Muscle layer of colon (tissue), 2 donors: ENCODE data around the gene PRRT1B.
"Not testable (repeated sequence)": the region's sequence is repeated elsewhere in the genome, so short reads cannot be mapped to it uniquely, and the experiment has no call there.

ENCODE experiments used
- H3K27ac ChIP-seq: one replicate; pipeline ENCODE4 v1.7.0; 2013; ENCODE audit warnings: low read depth, mild to moderate bottlenecking, low read length, moderate library complexity
- H3K27me3 ChIP-seq, 2 donors: one replicate each; pipeline ENCODE4 v1.7.0; 2013; ENCODE audit warnings: low read length in 2 of 2, mild to moderate bottlenecking in 2 of 2; ENCODE audit not compliant: insufficient read depth in 2 of 2, control insufficient read depth in 1 of 2
- H3K36me3 ChIP-seq: one replicate; pipeline ENCODE4 v1.7.0; 2013; ENCODE audit warnings: mild to moderate bottlenecking, low read length; ENCODE audit not compliant: insufficient read depth
- H3K4me1 ChIP-seq: one replicate; pipeline ENCODE4 v1.7.0; 2013; ENCODE audit warnings: mild to moderate bottlenecking, low read length; ENCODE audit not compliant: insufficient read depth
- H3K4me3 ChIP-seq, 2 donors: one replicate each; pipeline ENCODE4 v1.7.0; 2013; ENCODE audit warnings: low read length in 2 of 2, low read depth in 1 of 2, mild to moderate bottlenecking in 1 of 2, moderate library complexity in 1 of 2
- H3K9ac ChIP-seq: one replicate; pipeline ENCODE4 v1.7.0; 2013; ENCODE audit warnings: low read length
- H3K9me3 ChIP-seq: one replicate; pipeline ENCODE4 v1.7.0; 2013; ENCODE audit warnings: mild to moderate bottlenecking, low read length
- donor health status: abdominal sarcoma.
- donor health status: Adenocarcinoma of cecum.

Gene PRRT1B

GRCh38 chr9:131511880-131512279 lies 33.4 kb upstream of the PRRT1B start:
- H3K27me3 ChIP-seq: no peaks in the 10 kb centered on the region
- no peak overlapping the region for H3K27ac ChIP-seq
- no peaks in the 10 kb centered on the region for H3K4me1 ChIP-seq
- H3K9ac ChIP-seq: no peak overlapping the region
- no peaks in the 10 kb centered on the region for H3K9me3 ChIP-seq
- H3K4me3 ChIP-seq: no peak overlapping the region
- H3K36me3 ChIP-seq: peaks cover 74% of the 10 kb centered on the region

GRCh38 chr9:131513177-131513576 lies 32.1 kb upstream of the PRRT1B start:
- Histone ChIP-seq H3K9ac (no peak overlapping the region), H3K4me1 (peaks cover 8% of the 10 kb centered on the region), H3K4me3 (no peak overlapping the region), H3K27ac (no peak overlapping the region), H3K36me3 (peaks cover 68% of the 10 kb centered on the region), H3K9me3 (no peaks in the 10 kb centered on the region), H3K27me3 (no peaks in the 10 kb centered on the region)

DNA sequence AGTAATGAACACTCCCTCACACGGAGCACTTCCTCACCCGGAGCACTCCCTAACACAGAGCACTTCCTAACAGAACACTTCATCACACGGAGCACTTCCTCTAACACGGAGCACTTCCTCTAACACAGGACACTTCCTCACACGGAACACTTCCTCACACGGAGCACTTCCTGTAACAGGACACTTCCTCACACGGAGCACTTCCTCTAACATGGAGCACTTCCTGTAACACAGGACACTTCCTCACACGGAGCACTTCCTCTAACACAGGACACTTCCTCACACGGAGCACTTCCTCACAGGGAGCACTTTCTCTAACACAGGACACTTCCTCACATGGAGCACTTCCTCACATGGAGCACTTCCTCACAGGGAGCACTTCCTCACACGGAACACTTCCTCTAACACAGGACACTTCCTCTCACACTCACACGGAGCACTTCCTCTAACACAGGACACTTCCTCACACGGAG lies 29.7 kb upstream of the PRRT1B start:
- H3K4me1 ChIP-seq: peaks cover 12% of the 10 kb centered on the region
- H3K9ac ChIP-seq, H3K27ac ChIP-seq, H3K9me3 ChIP-seq, H3K27me3 ChIP-seq, H3K4me3 ChIP-seq: not testable (repeated sequence)
- peaks cover 77% of the 10 kb centered on the region for H3K36me3 ChIP-seq

- Histone ChIP-seq H3K27me3 (no peaks in the 10 kb centered on the region), H3K36me3 (peaks cover 77% of the 10 kb centered on the region), H3K27ac (no peak overlapping the region), H3K9ac (no peak overlapping the region), H3K9me3 (no peaks in the 10 kb centered on the region), H3K4me3 (no peak overlapping the region), H3K4me1 (peaks cover 12% of the 10 kb centered on the region)
Measured at GRCh38 chr9:131516100-131516499, 29.2 kb upstream of the PRRT1B start.

DNA sequence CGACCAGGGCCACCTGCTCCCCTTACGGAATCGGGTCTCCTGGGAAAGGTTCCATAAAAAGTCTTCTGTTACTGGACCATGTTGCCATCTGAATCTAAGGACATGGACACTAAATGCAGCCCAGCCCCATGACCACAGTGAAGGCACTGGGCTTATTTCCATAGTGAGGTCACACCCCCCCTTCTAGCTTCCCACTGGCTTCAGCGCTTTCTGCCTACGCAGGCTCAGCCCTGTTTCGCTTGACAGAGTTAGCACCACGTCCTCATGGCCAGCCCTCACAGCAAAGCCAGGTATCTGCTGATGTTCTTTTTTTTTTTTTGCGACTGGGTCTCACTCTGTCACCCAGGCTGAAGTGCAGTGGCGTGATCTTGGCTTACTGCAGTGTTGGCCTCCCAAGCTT lies 28.4 kb upstream of the PRRT1B start:
- Histone ChIP-seq H3K27ac (no peak overlapping the region), H3K4me3 (no peak overlapping the region), H3K36me3 (peaks cover 78% of the 10 kb centered on the region), H3K27me3 (no peaks in the 10 kb centered on the region), H3K4me1 (peaks cover 12% of the 10 kb centered on the region), H3K9me3 (no peaks in the 10 kb centered on the region), H3K9ac (no peak overlapping the region)

GRCh38 chr9:131517761-131518190 lies 27.5 kb upstream of the PRRT1B start:
- Histone ChIP-seq H3K36me3 (peaks cover 79% of the 10 kb centered on the region), H3K27me3 (no peaks in the 10 kb centered on the region), H3K9ac (no peak overlapping the region), H3K4me3 (no peak overlapping the region), H3K4me1 (peaks cover 12% of the 10 kb centered on the region), H3K9me3 (no peaks in the 10 kb centered on the region), H3K27ac (peak overlapping the region; percentile 48)

GRCh38 chr9:131518553-131518952 lies 26.8 kb upstream of the PRRT1B start:
- no peaks in the 10 kb centered on the region for H3K9me3 ChIP-seq
- H3K36me3 ChIP-seq: peaks cover 82% of the 10 kb centered on the region
- H3K4me3 ChIP-seq: no peak overlapping the region
- H3K27ac ChIP-seq: peak overlapping the region; percentile 48
- H3K9ac ChIP-seq: no peak overlapping the region
- H3K4me1 ChIP-seq: peaks cover 12% of the 10 kb centered on the region
- no peaks in the 10 kb centered on the region for H3K27me3 ChIP-seq

- H3K4me1 ChIP-seq: peaks cover 12% of the 10 kb centered on the region
- H3K4me3 ChIP-seq: no peak overlapping the region
- no peak overlapping the region for H3K9ac ChIP-seq
- H3K9me3 ChIP-seq: no peaks in the 10 kb centered on the region
- peaks cover 85% of the 10 kb centered on the region for H3K36me3 ChIP-seq
- no peak overlapping the region for H3K27ac ChIP-seq
- H3K27me3 ChIP-seq: no peaks in the 10 kb centered on the region
Measured at GRCh38 chr9:131520503-131520902, 24.8 kb upstream of the PRRT1B start.

DNA sequence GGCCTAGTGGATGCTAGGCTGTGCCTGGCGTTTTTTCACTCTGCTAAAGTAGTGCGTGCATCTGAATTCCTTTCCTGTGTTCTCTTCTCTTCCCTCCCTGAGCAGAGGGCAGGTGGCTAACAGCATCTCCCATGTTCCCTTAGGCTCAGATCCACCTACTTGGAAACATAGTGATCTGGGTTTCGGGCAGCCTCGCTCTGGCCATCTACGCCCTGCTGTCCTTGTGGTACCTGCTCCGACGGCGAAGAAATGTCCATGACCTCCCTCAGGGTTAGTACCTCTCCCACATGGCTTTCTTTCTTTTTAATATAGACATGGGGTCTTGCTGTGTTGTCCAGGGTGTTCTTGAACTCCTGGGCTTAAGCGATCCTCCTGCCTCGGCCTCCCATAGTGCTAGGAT lies 24.1 kb upstream of the PRRT1B start:
- H3K27ac ChIP-seq: no peak overlapping the region
- H3K9ac ChIP-seq: no peak overlapping the region
- H3K36me3 ChIP-seq: peaks cover 85% of the 10 kb centered on the region
- no peaks in the 10 kb centered on the region for H3K9me3 ChIP-seq
- no peak overlapping the region for H3K4me3 ChIP-seq
- no peaks in the 10 kb centered on the region for H3K27me3 ChIP-seq
- H3K4me1 ChIP-seq: peaks cover 12% of the 10 kb centered on the region

DNA sequence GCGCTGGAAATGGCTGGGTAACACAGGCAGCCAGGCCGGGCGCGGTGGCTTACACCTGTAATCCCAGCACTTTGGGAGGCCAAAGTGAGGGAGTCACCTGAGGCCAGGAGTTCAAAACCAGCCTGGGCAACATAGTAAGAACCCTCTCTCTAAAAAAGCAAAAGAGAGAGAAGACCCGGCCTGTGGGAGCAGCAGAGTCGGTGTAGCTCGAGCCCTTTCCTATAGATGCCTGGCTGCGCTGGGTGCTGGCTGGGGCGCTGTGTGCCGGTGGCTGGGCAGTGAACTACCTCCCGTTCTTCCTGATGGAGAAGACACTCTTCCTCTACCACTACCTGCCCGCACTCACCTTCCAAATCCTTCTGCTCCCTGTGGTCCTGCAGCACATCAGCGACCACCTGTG lies 23.5 kb upstream of the PRRT1B start:
- no peaks in the 10 kb centered on the region for H3K9me3 ChIP-seq
- peaks cover 12% of the 10 kb centered on the region for H3K4me1 ChIP-seq
- no peak overlapping the region for H3K27ac ChIP-seq
- peaks cover 81% of the 10 kb centered on the region for H3K36me3 ChIP-seq
- H3K9ac ChIP-seq: no peak overlapping the region
- no peak overlapping the region for H3K4me3 ChIP-seq
- no peaks in the 10 kb centered on the region for H3K27me3 ChIP-seq

- Histone ChIP-seq H3K4me3 (no peak overlapping the region), H3K36me3 (peaks cover 80% of the 10 kb centered on the region), H3K9ac (no peak overlapping the region), H3K27ac (no peak overlapping the region), H3K9me3 (no peaks in the 10 kb centered on the region), H3K4me1 (peaks cover 11% of the 10 kb centered on the region), H3K27me3 (no peaks in the 10 kb centered on the region)
Measured at GRCh38 chr9:131522257-131523085, 22.9 kb upstream of the PRRT1B start.

- Histone ChIP-seq H3K36me3 (peaks cover 80% of the 10 kb centered on the region), H3K27ac (no peak overlapping the region), H3K4me1 (peaks cover 5% of the 10 kb centered on the region), H3K9ac (no peak overlapping the region), H3K27me3 (no peaks in the 10 kb centered on the region), H3K4me3 (no peak overlapping the region), H3K9me3 (no peaks in the 10 kb centered on the region)
Measured at GRCh38 chr9:131523086-131523388, 22.3 kb upstream of the PRRT1B start.
